MCF 10A (cell line): ENCODE data around the gene PARVB. TPM values are rescaled to one million over a fixed set of nuclear protein-coding genes. Genes with fewer than 3 reads are reported as not detected.

Experiments
- BruUV-seq: library from RNA; stranded (reverse); fragments of 400-500 nt; replicated peaks from 2 replicates; lab custom pipeline; 2021; lab: Mats Ljungman, UMichigan
- CTCF ChIA-PET: fragments of 300-600 bp; sonication (Branson Sonifier 250); formaldehyde crosslinking; extraction: SDS; loops from one replicate; lab custom pipeline; 2021; ENCODE audit warnings: antibody characterized with exemption, inconsistent platforms; lab: Yijun Ruan, JAX
- POLR2A ChIA-PET: fragments of 300-600, 350-650 bp; sonication (Branson Sonifier 250); formaldehyde crosslinking; extraction: SDS; loops from one replicate; lab custom pipeline; 2020; ENCODE audit warnings: antibody characterized with exemption, inconsistent platforms; lab: Yijun Ruan, JAX
- DNase-seq: peaks from one replicate; pipeline ENCODE4 v3.0.0-alpha.2; 2018; ENCODE audit not compliant: unreplicated experiment
- H3K27ac Mint-ChIP-seq: one replicate; pipeline ENCODE4 v1.8.0; 2022; ENCODE audit warnings: mild to moderate bottlenecking, low read depth, mixed read lengths; ENCODE audit not compliant: unreplicated experiment
- H3K27me3 Mint-ChIP-seq: one replicate; pipeline ENCODE4 v1.8.0; 2022; ENCODE audit warnings: mixed read lengths; ENCODE audit not compliant: insufficient read depth, unreplicated experiment
- H3K36me3 Mint-ChIP-seq: one replicate; pipeline ENCODE4 v1.8.0; 2022; ENCODE audit warnings: mild to moderate bottlenecking, moderate library complexity, mixed read lengths; ENCODE audit not compliant: insufficient read depth, unreplicated experiment
- H3K4me1 Mint-ChIP-seq: one replicate; pipeline ENCODE4 v1.8.0; 2022; ENCODE audit warnings: mixed read lengths; ENCODE audit not compliant: insufficient read depth, unreplicated experiment
- H3K4me3 Mint-ChIP-seq: one replicate; pipeline ENCODE4 v1.8.0; 2022; ENCODE audit warnings: mild to moderate bottlenecking, moderate library complexity, mixed read lengths; ENCODE audit not compliant: unreplicated experiment
- H3K9me3 Mint-ChIP-seq: one replicate; pipeline ENCODE4 v1.8.0; 2022; ENCODE audit warnings: mixed read lengths; ENCODE audit not compliant: unreplicated experiment
- CTCF ChIP-seq: fragments of 200-600 bp; IDR thresholded peaks from one replicate; pipeline ENCODE4 v1.8.0; 2022; ENCODE audit warnings: antibody characterized with exemption, mild to moderate bottlenecking; ENCODE audit not compliant: unreplicated experiment
- intact Hi-C: fragments of 100-400 bp; cut with micrococcal nuclease; formaldehyde crosslinking; loops from 2 replicates; pipeline ENCODE4 v1.14.1; 2022
- total RNA-seq: library from RNA; stranded (reverse); gene quantifications from 2 replicates; pipeline ENCODE4 v1.2.3, GENCODE V29; 2022

Gene PARVB
- total RNA-seq, 1 experiment from 2014 or later, result 26.0 TPM

- H3K9me3 Mint-ChIP-seq, result no peaks in the 10 kb centered on the region
- H3K27me3 Mint-ChIP-seq, result no peaks in the 10 kb centered on the region
- CTCF ChIA-PET, result no interaction called here
- no peaks in the 10 kb centered on the region for H3K4me1 Mint-ChIP-seq
- peaks cover 2% of the 10 kb centered on the region for H3K36me3 Mint-ChIP-seq
- intact Hi-C loops, result no loop called here
- DNase-seq, result no peak
- POLR2A ChIA-PET, result no interaction called here
- no peak overlapping the region for H3K4me3 Mint-ChIP-seq
- no peak overlapping the region for H3K27ac Mint-ChIP-seq
- no peak for TF ChIP-seq CTCF
- BruUV-seq, result no TSS peak
Measured at GRCh38 chr22:44163536-44163935, 139.4 kb downstream of the PARVB start.

DNA sequence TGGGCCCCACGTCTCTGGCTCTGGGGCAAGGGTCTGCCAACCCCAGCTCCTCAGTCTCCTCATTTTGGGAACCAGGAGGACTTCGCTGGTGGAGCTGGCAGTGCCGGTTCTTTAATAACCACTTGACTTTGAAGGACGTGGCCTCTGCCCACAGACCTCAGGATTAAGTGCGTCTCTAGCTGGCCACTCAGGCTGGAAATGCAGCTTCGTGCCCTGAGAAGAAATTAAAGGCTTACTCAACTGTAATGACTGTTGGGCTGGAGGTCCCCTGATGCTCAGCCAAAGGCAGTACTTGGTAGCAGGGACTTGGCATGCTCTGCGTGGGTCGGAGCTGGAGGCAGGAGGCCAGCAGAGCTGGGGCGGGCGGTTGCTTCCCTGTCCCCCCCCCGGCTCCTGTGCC lies 139.9 kb downstream of the PARVB start:
- H3K4me3 Mint-ChIP-seq, result no peak overlapping the region
- intact Hi-C loops, result no loop called here
- POLR2A ChIA-PET, result no interaction called here

DNA sequence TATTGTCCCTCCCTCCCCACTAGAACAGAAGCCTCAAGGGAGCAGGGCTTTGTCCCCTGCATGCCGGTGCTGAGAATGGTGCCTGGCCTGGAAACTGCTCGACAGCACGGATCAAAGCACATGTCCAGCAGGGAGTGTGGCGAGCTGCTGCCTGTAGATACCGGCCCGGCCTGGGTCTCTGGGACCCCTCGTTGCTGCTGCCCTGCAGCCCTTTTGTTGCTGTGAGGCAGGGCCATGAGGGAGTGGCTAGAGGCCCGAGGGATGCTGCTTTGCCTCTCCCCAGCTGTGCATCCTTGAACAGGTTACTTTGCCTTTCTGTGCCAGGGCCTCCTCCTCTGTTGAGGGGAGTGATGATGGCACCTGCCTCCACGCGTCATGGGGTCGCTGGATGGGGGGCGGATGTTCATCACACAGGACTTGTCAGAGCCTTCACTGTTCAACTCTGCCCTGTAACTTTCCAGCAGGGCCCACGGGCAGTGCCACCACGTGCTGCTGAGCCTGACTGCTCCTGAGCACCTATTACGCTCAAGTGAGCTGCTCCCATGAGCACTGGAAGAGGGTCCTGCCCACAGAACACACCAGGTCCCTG lies 141.3 kb downstream of the PARVB start:
- Mint-ChIP-seq H3K4me3 (no peak overlapping the region), H3K36me3 (no peaks in the 10 kb centered on the region), H3K4me1 (no peaks in the 10 kb centered on the region), H3K27me3 (no peaks in the 10 kb centered on the region), H3K9me3 (no peaks in the 10 kb centered on the region), H3K27ac (no peak overlapping the region)
- CTCF ChIA-PET, result interaction anchor here (1.4 kb wide), 1 partner anchor 80 kb away, joined by 4 read pairs; no protein-coding TSS in a partner anchor
- POLR2A ChIA-PET, result no interaction called here
- BruUV-seq, result no TSS peak
- DNase-seq, result no peak
- intact Hi-C loops, result no loop called here
- TF ChIP-seq CTCF, result no peak

More for the DNA sequence above, 139.9 kb downstream of the PARVB start:
- Mint-ChIP-seq H3K9me3 (no peaks in the 10 kb centered on the region), H3K27ac (no peak overlapping the region), H3K36me3 (no peaks in the 10 kb centered on the region), H3K27me3 (no peaks in the 10 kb centered on the region), H3K4me1 (no peaks in the 10 kb centered on the region)
- no peak for DNase-seq
- no peak for TF ChIP-seq CTCF
- BruUV-seq, result no TSS peak
- CTCF ChIA-PET, result no interaction called here

DNA sequence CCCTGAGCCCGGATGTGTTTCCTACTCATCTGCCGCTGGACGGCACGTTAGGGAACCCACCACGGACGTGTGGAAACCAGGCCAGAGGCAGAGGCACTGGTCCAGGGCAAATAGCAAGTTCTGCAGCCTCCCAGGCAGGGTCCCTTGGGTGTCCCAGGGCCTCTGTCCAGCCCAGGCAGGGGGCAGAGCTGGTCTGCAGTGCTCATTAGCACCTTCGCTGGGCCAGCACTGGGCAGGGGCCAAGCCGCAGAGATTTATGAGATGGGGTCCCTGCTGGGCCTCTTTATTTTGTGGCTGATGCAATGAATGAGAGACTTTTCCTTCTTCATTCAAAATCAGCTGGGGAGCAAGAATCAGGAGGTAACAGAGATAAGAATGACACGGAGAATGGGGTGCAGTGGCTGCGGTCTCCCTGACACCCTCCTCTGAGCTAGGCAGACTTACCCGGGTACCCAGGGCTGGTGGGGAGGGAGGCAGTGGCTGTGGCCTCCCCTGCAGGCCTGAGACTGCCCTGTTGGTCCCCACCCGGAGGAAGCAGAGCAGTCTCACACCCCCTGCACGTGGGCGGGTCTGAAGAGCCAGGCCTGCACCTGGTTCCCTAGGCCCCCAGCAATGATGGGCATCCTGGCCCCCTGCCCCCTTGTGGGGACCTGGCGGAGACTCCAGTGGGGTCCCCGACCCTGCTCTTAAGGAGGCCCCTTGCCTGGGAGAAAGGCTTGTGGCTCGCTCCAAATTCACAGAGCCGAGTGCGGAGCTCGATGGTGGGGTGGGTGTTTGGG lies 142.6 kb downstream of the PARVB start:
- no peaks in the 10 kb centered on the region for H3K27me3 Mint-ChIP-seq
- ChIA-PET CTCF (interaction anchor here (1.4 kb wide), 1 partner anchor 81 kb away, joined by 4 read pairs; no protein-coding TSS in a partner anchor), POLR2A (no interaction called here)
- no peaks in the 10 kb centered on the region for H3K36me3 Mint-ChIP-seq
- H3K9me3 Mint-ChIP-seq, result no peaks in the 10 kb centered on the region
- no peak overlapping the region for H3K4me3 Mint-ChIP-seq
- intact Hi-C loops, result no loop called here
- no peaks in the 10 kb centered on the region for H3K4me1 Mint-ChIP-seq
- BruUV-seq, result no TSS peak
- no peak for DNase-seq
- no peak overlapping the region for H3K27ac Mint-ChIP-seq
- no peak for TF ChIP-seq CTCF
